Inflammatory macrophage (primary cell): ENCODE results near the gene CD300A.
A peak's percentile ranks its signal among the peaks of the same experiment; 100 is the strongest.

Source experiments
- DNase-seq, 2 donors: peaks; one replicate each; pipeline ENCODE4 v3.0.0-alpha.2; 2020 to 2022

Gene CD300A

GRCh38 chr17:74522381-74523105, 56.1 kb downstream of the CD300A start:
- DNase-seq, result no peak

GRCh38 chr17:74523308-74523707, 56.9 kb downstream of the CD300A start:
- DNase-seq, result no peak

GRCh38 chr17:74524653-74525464, 58.4 kb downstream of the CD300A start:
- DNase-seq, result peak; percentile 56 to 78

GRCh38 chr17:74525465-74525725, 59.0 kb downstream of the CD300A start:
- no peak for DNase-seq

- no peak for DNase-seq
Measured at GRCh38 chr17:74525781-74526288, 59.4 kb downstream of the CD300A start.

GRCh38 chr17:74526681-74527080, 60.2 kb downstream of the CD300A start:
- no peak for DNase-seq

- peak in 1 of 2 donors; percentile 10 for DNase-seq
Measured at GRCh38 chr17:74527081-74527480, 60.6 kb downstream of the CD300A start.

- no peak for DNase-seq
Measured at GRCh38 chr17:74527756-74528155, 61.3 kb downstream of the CD300A start.

GRCh38 chr17:74528491-74529199, 62.2 kb downstream of the CD300A start:
- peak; percentile 98 to 99 for DNase-seq

- no peak for DNase-seq
Measured at GRCh38 chr17:74529243-74529642, 62.8 kb downstream of the CD300A start.

- no peak for DNase-seq
Measured at GRCh38 chr17:74530831-74531150, 64.4 kb downstream of the CD300A start.

- peak; percentile 54 to 61 for DNase-seq
Measured at GRCh38 chr17:74531231-74531761, 64.9 kb downstream of the CD300A start, which contains the start of gene CD300LB. CD300LB (minus strand) TSS chr17:74531475; CDS start chr17:74531350, 125 bp downstream.

GRCh38 chr17:74532115-74532514, 65.7 kb downstream of the CD300A start:
- DNase-seq, result peak; percentile 98 to 99
